Loucy (cell line): ENCODE measurements around the gene QRFP.

Source experiments
- H2AFZ ChIP-seq: fragments of 200-600 bp; sonication (generic); 2 replicates; pipeline ENCODE4 v1.6.0; 2016; ENCODE audit warnings: antibody characterized with exemption, mild to moderate bottlenecking, low read length, moderate library complexity
- H3F3A ChIP-seq: fragments of 200-600 bp; 2 replicates; pipeline ENCODE4 v1.6.0; 2016; ENCODE audit warnings: antibody characterized with exemption, low read depth, mild to moderate bottlenecking
- H3K27me3 ChIP-seq: fragments of 200-600 bp; sonication (generic); 2 replicates; pipeline ENCODE4 v1.6.1; 2014; ENCODE audit warnings: low read length, mild to moderate bottlenecking; ENCODE audit not compliant: insufficient read depth, poor library complexity, severe bottlenecking
- H3K36me3 ChIP-seq: fragments of 200-600 bp; sonication (generic); 2 replicates; pipeline ENCODE4 v1.6.1; 2016; ENCODE audit warnings: low read length; ENCODE audit not compliant: insufficient read depth
- H3K4me1 ChIP-seq: fragments of 200-600 bp; sonication (generic); 2 replicates; pipeline ENCODE4 v1.5.1; 2014; ENCODE audit warnings: low read length, mild to moderate bottlenecking; ENCODE audit not compliant: insufficient read depth, poor library complexity, severe bottlenecking
- H3K4me2 ChIP-seq: fragments of 200-600 bp; sonication (generic); 2 replicates; pipeline ENCODE4 v1.6.0; 2014; ENCODE audit warnings: antibody characterized with exemption, low read length, low read depth, mild to moderate bottlenecking; ENCODE audit not compliant: poor library complexity, severe bottlenecking
- H3K4me3 ChIP-seq: fragments of 200-600 bp; sonication (generic); 2 replicates; pipeline ENCODE4 v1.5.1; 2014; ENCODE audit warnings: low read length, mild to moderate bottlenecking, mixed read lengths; ENCODE audit not compliant: poor library complexity, severe bottlenecking
- H3K79me2 ChIP-seq: fragments of 200-600 bp; sonication (generic); 2 replicates; pipeline ENCODE4 v1.6.1; 2014; ENCODE audit warnings: low read length; ENCODE audit not compliant: insufficient read depth
- H3K9ac ChIP-seq: fragments of 200-600 bp; sonication (generic); 2 replicates; pipeline ENCODE4 v1.6.0; 2014; ENCODE audit warnings: mild to moderate bottlenecking, low read depth, low read length, moderate library complexity; ENCODE audit not compliant: poor library complexity, severe bottlenecking
- H3K9me2 ChIP-seq: fragments of 200-600 bp; sonication (generic); replicated peaks from 2 replicates; pipeline ENCODE4 v1.6.1; 2016; ENCODE audit warnings: low read depth, low read length, mixed read lengths
- H3K9me3 ChIP-seq: fragments of 200-600 bp; sonication (generic); 2 replicates; pipeline ENCODE4 v1.6.1; 2014; ENCODE audit warnings: mild to moderate bottlenecking, antibody characterized with exemption, low read length, low read depth; ENCODE audit not compliant: insufficient read depth
- H4K20me1 ChIP-seq: fragments of 200-600 bp; sonication (generic); 2 replicates; pipeline ENCODE4 v1.6.0; 2014; ENCODE audit warnings: antibody characterized with exemption, low read length, mild to moderate bottlenecking; ENCODE audit not compliant: insufficient read depth, poor library complexity, severe bottlenecking
- CTCF ChIP-seq: fragments of 200-600 bp; sonication (generic); conservative IDR thresholded peaks from 2 replicates; pipeline ENCODE4 v1.5.1; 2014; ENCODE audit warnings: mild to moderate bottlenecking, antibody characterized with exemption, low read length
- EZH2phosphoT487 ChIP-seq: fragments of 200-600 bp; IDR thresholded peaks from 2 replicates; pipeline ENCODE4 v1.6.1; 2018; ENCODE audit warnings: antibody characterized with exemption, mild to moderate bottlenecking, moderate library complexity, borderline replicate concordance

QRFP gene

GRCh38 chr9:130878295-130878694 is 18.3 kb downstream of the QRFP start:
- Histone ChIP-seq H3K9me3 (no peaks in the 10 kb centered on the region), H3K4me1 (no peaks in the 10 kb centered on the region), H3K79me2 (no peaks in the 10 kb centered on the region), H3F3A (no peaks in the 10 kb centered on the region), H3K27me3 (no peaks in the 10 kb centered on the region), H3K9me2 (no peaks in the 10 kb centered on the region), H3K9ac (no peak overlapping the region), H2AFZ (no peak overlapping the region), H3K36me3 (peaks cover 55% of the 10 kb centered on the region; the same call in 1 of the 2 replicates), H3K4me3 (no peak overlapping the region), H4K20me1 (no peaks in the 10 kb centered on the region), H3K4me2 (no peak overlapping the region)
- TF ChIP-seq EZH2phosphoT487: no peak
- TF ChIP-seq CTCF: no peak

- H3K4me2 ChIP-seq: no peak overlapping the region
- H3K27me3 ChIP-seq: no peaks in the 10 kb centered on the region
- H4K20me1 ChIP-seq: no peaks in the 10 kb centered on the region
- H3K4me3 ChIP-seq: no peak overlapping the region
- H3K4me1 ChIP-seq: no peaks in the 10 kb centered on the region
- no peak for TF ChIP-seq EZH2phosphoT487
- no peak for TF ChIP-seq CTCF
- H2AFZ ChIP-seq: no peak overlapping the region
- no peaks in the 10 kb centered on the region for H3K9me2 ChIP-seq
- no peaks in the 10 kb centered on the region for H3F3A ChIP-seq
- H3K36me3 ChIP-seq: peaks cover 65% of the 10 kb centered on the region; the same call in 1 of the 2 replicates
- no peaks in the 10 kb centered on the region for H3K9me3 ChIP-seq
- no peak overlapping the region for H3K9ac ChIP-seq
- no peaks in the 10 kb centered on the region for H3K79me2 ChIP-seq
Measured at GRCh38 chr9:130877300-130877699, 19.3 kb downstream of the QRFP start.

GRCh38 chr9:130874783-130875182 is 21.8 kb downstream of the QRFP start:
- Histone ChIP-seq H3K36me3 (peaks cover 51% of the 10 kb centered on the region; the same call in 1 of the 2 replicates), H3K79me2 (no peaks in the 10 kb centered on the region)

More at GRCh38 chr9:130874783-130875182, 21.8 kb downstream of the QRFP start:
- H3K9ac ChIP-seq: no peak overlapping the region
- H3K9me3 ChIP-seq: no peaks in the 10 kb centered on the region
- no peak overlapping the region for H3K4me3 ChIP-seq
- no peaks in the 10 kb centered on the region for H3K27me3 ChIP-seq
- no peaks in the 10 kb centered on the region for H3F3A ChIP-seq
- H3K4me1 ChIP-seq: no peaks in the 10 kb centered on the region
- H4K20me1 ChIP-seq: no peaks in the 10 kb centered on the region
- no peak for TF ChIP-seq CTCF
- no peak for TF ChIP-seq EZH2phosphoT487
- H2AFZ ChIP-seq: no peak overlapping the region
- no peak overlapping the region for H3K4me2 ChIP-seq
- no peaks in the 10 kb centered on the region for H3K9me2 ChIP-seq
